SK-N-DZ (cell line): ENCODE measurements around the gene TP53I3. TPM values are rescaled to one million over a fixed set of nuclear protein-coding genes. Genes with fewer than 3 reads are reported as not detected.
"Not testable (repeated sequence)": the region's sequence is repeated elsewhere in the genome, so short reads cannot be mapped to it uniquely, and the experiment has no call there.

Experiments
- DNase-seq: peaks from one replicate; pipeline ENCODE4 v3.0.0-alpha.2; 2015; ENCODE audit warnings: low spot score
- polyA plus RNA-seq, 2 experiments: library from polyadenylated mRNA; depleted of rRNA; stranded (reverse); fragments of >200 nt; gene quantifications; 2 replicates each; pipeline ENCODE4 v1.2.3, GENCODE V29; 2014

TP53I3 gene
- 17.5 and 19.9 TPM in 2 replicates for polyA plus RNA-seq (2014; cell fraction: cytosol; rRNA removed)
- 38.0 and 40.3 TPM in 2 replicates for polyA plus RNA-seq (2014; cell fraction: nucleus; rRNA removed)

GRCh38 chr2:24084386-24085199 is at the start of gene TP53I3:
Gene TP53I3, minus strand, starts transcription at chr2:24084834. Its CDS starts 508 bp downstream, at chr2:24084326.
- DNase-seq: peak; percentile 90

GRCh38 chr2:24132543-24132942 is 47.9 kb upstream of the TP53I3 start:
- DNase-seq: no peak

GRCh38 chr2:24125956-24126355 is 41.3 kb upstream of the TP53I3 start:
- no peak for DNase-seq

GRCh38 chr2:24123922-24124580 is 39.4 kb upstream of the TP53I3 start:
- DNase-seq: peak; percentile 51

GRCh38 chr2:24123195-24123921 is 38.7 kb upstream of the TP53I3 start, which contains the start of the genes FAM228B and PFN4:
Gene FAM228B, plus strand, starts transcription at chr2:24123469. Its CDS starts 893 bp downstream, at chr2:24124362.
Gene PFN4, minus strand, starts transcription at chr2:24123334. Its CDS starts 799 bp downstream, at chr2:24122535.
- peak; percentile 80 for DNase-seq

- DNase-seq: no peak
Observed at GRCh38 chr2:24122366-24123194, 37.9 kb upstream of the TP53I3 start.

GRCh38 chr2:24121469-24121868 is 36.8 kb upstream of the TP53I3 start:
- peak; percentile 41 for DNase-seq

GRCh38 chr2:24121066-24121465 is 36.4 kb upstream of the TP53I3 start:
- DNase-seq: no peak

GRCh38 chr2:24117902-24118301 is 33.3 kb upstream of the TP53I3 start:
- peak; percentile 79 for DNase-seq

GRCh38 chr2:24115057-24115456 is 30.4 kb upstream of the TP53I3 start:
- no peak for DNase-seq

- DNase-seq: no peak
Observed at GRCh38 chr2:24111407-24111901, 26.8 kb upstream of the TP53I3 start.

- no peak for DNase-seq
Observed at GRCh38 chr2:24110660-24111303, 26.1 kb upstream of the TP53I3 start.

- DNase-seq: not testable (repeated sequence)
Observed at GRCh38 chr2:24109431-24109830, 24.8 kb upstream of the TP53I3 start.

GRCh38 chr2:24107336-24107735 is 22.7 kb upstream of the TP53I3 start:
- no peak for DNase-seq

GRCh38 chr2:24106786-24107185 is 22.2 kb upstream of the TP53I3 start:
- no peak for DNase-seq

GRCh38 chr2:24105816-24106215 is 21.2 kb upstream of the TP53I3 start:
- no peak for DNase-seq

- DNase-seq: no peak
Observed at GRCh38 chr2:24104906-24105305, 20.3 kb upstream of the TP53I3 start.

GRCh38 chr2:24104110-24104650 is 19.5 kb upstream of the TP53I3 start:
- no peak for DNase-seq

GRCh38 chr2:24102677-24103076 is 18.0 kb upstream of the TP53I3 start:
- no peak for DNase-seq

GRCh38 chr2:24101992-24102391 is 17.4 kb upstream of the TP53I3 start:
- DNase-seq: no peak
